Measurements from ENCODE around the gene CYBC1.

DNA sequence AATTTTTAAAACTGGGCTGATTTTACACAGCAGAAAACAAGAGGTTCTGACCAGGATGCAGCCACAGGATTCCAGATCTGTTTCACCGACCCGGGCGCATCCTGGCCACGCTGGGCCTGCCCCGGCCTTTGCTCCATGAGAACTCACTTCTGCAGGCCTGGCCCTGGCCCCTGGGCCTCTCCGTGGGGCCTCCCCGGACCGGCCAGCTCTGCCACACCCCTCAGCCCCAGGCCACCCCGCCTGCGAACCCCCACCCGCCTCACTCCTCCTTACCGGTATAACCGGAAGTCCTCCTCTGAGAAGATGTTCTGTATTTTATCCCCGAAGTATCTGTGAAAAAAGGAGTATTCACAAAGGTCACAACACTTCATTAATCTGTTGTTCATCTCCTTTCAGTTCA lies 45.5 kb downstream of the CYBC1 start:
- TF ChIP-seq CTCF (IDR thresholded peaks at IDR 0.05; ENCODE audit: borderline replicate concordance, extremely low read depth, low read length, poor library complexity, severe bottlenecking): no peak
- no peak for TF ChIP-seq EZH2 (IDR thresholded peaks at IDR 0.05; ENCODE audit: borderline replicate concordance, low read depth, low read length, severe bottlenecking)
